BLaER1 treated with 17β-estradiol and CSF1 and Interleukin-3, amounts not matched to agents 10 nM and 100 nM (cell line): ENCODE results near the gene PRPS1.
A peak's percentile ranks its signal among the peaks of the same experiment; 100 is the strongest.
"Not testable (repeated sequence)": the region's sequence is repeated elsewhere in the genome, so short reads cannot be mapped to it uniquely, and the experiment has no call there.

ENCODE experiments used
- H3K27ac ChIP-seq, 11 experiments: shearing (Covaris generic); formaldehyde crosslinking; 2 replicates each; pipeline ENCODE4 v1.8.1; 2022
- H3K27me3 ChIP-seq, 11 experiments: shearing (Covaris generic); formaldehyde crosslinking; 2 replicates each; pipeline ENCODE4 v1.8.1; 2022
- H3K36me3 ChIP-seq, 11 experiments: shearing (Covaris generic); formaldehyde crosslinking; 2 replicates each; pipeline ENCODE4 v1.8.1; 2022
- H3K4me1 ChIP-seq, 10 experiments: shearing (Covaris generic); formaldehyde crosslinking; 2 replicates each; pipeline ENCODE4 v1.8.1; 2022
- H3K4me2 ChIP-seq, 11 experiments: shearing (Covaris generic); formaldehyde crosslinking; 2 replicates each; pipeline ENCODE4 v1.8.1; 2022
- H3K4me3 ChIP-seq, 10 experiments: shearing (Covaris generic); formaldehyde crosslinking; 2 replicates each; pipeline ENCODE4 v1.8.1; 2022
- H3K9ac ChIP-seq, 11 experiments: shearing (Covaris generic); formaldehyde crosslinking; 2 replicates each; pipeline ENCODE4 v1.8.1; 2022
- H3K9me3 ChIP-seq, 11 experiments: shearing (Covaris generic); formaldehyde crosslinking; replicated peaks in 1 of 11; 2 replicates each; pipeline ENCODE4 v1.8.1; 2022
- H4K20me1 ChIP-seq, 11 experiments: shearing (Covaris generic); formaldehyde crosslinking; 2 replicates each; pipeline ENCODE4 v1.8.1; 2022
- Cebpa-rat ChIP-seq, 11 experiments: shearing (Covaris generic); IDR thresholded peaks; 2 replicates each; pipeline ENCODE4 v1.8.1; 2022

Gene PRPS1

DNA sequence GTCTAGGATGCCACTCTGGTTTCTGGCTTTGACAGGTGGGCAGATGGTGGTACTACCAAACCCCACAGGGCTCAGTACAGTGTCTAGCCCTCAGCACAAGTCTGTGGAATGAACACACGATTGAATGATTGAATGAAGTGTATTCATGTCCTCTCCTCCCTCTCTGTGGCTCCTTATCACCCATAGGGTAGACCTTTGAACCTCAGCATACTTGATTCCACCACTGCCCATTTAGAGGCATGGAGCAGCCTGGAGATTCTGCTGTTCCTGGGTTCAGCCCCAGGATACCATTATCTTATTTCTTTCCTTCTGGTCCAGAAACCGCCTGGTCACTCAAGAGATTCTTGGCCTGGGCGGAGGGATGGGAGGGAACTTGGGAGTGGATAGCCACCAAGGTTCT lies 53.9 kb downstream of the PRPS1 start:
- Histone ChIP-seq H3K4me3 (no peak overlapping the region), H3K4me1 (peaks cover 50 to 84% (median 74%) of the 10 kb centered on the region in 10 experiments), H3K36me3 (no peaks in the 10 kb centered on the region), H3K27ac (no peak overlapping the region), H3K9me3 (no peaks in the 10 kb centered on the region), H4K20me1 (no peaks in the 10 kb centered on the region; a peak in 2 of 22 replicates), H3K4me2 (peak overlapping the region in 4 of 11 experiments; percentile 62 to 76 (median 64); a peak in 2 of 22 replicates), H3K9ac (no peak overlapping the region), H3K27me3 (peaks cover 84 to 100% (median 100%) of the 10 kb centered on the region in 11 experiments)
- no peak for TF ChIP-seq Cebpa-rat (IDR thresholded peaks at IDR 0.05)

DNA sequence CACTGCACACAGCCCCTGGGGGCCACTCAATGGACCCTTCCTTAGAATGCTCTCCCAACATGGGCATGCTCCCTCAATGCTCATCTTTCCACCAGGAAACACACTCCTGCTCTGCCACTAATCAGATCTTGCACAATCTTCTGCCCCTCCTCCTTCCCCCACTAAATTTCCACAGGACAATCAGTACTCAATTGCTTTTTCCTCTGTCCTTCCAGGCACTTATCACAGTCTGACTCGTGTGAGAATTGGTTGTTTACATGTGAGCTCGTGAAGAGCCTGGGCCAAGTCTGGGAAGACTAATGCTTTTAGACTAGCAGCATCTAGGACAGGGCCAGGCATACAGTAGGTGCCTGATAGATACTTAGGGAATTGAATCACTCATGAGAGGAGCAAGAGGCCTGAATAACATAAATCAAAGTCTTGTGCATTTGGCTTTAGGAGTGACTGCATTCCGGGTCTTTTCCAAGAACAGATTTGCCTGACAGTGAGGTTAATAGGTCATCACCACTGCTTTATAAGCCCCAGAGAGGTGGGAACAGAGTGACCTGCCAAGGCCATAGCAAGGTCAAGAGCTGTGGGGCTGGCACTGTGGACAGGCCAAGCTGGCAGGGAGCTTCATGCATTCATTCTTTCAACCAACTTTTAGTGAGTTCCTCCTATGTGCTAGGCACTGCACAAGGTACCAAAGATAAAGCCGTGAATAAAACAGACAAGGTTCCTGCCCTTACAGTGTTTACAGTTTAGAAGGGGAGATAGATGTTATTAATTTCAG lies 55.0 kb downstream of the PRPS1 start:
- Histone ChIP-seq H3K9ac (no peak overlapping the region), H3K9me3 (no peaks in the 10 kb centered on the region), H4K20me1 (no peaks in the 10 kb centered on the region; a peak in 2 of 22 replicates), H3K4me1 (peaks cover 43 to 76% (median 66%) of the 10 kb centered on the region in 10 experiments), H3K27me3 (peaks cover 84 to 100% (median 100%) of the 10 kb centered on the region in 11 experiments), H3K36me3 (no peaks in the 10 kb centered on the region), H3K27ac (0 out of 22 replicates have a peak overlapping the region, but pooled peaks of 1 of the 11 experiments have one; percentile 18), H3K4me2 (peak overlapping the region in 7 of 11 experiments; percentile 21 to 76 (median 64); a peak in 13 of 22 replicates), H3K4me3 (no peak overlapping the region)
- 0 out of 22 replicates have a peak, but pooled peaks of 1 of the 11 experiments have one; percentile 9 for TF ChIP-seq Cebpa-rat (IDR thresholded peaks at IDR 0.05)

DNA sequence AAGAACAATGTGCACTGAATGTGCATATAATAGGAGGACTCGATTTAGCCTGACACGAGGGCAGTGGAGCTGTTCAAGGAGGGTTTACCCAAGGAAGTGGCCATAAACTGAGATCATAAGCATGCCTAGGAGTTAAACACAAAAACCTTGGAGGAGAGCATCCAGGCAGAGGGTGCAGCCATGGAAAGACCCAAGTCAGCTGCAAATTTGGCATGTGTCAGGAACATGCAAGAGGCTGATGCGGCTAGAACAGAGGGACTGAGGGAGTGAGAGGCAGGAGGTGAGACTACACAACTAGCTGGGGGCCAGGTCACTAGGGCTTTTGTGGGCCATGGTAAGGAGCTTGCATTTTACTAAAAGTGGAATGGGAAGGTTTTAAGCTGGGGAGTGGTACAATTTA lies 55.6 kb downstream of the PRPS1 start:
- no peak for TF ChIP-seq Cebpa-rat (IDR thresholded peaks at IDR 0.05)
- H3K4me2 ChIP-seq: peak overlapping the region in 10 of 11 experiments; percentile 47 to 76 (median 63); a peak in 16 of 22 replicates
- H3K9ac ChIP-seq: no peak overlapping the region
- no peaks in the 10 kb centered on the region for H3K9me3 ChIP-seq
- H3K4me1 ChIP-seq: peaks cover 37 to 70% (median 60%) of the 10 kb centered on the region in 10 experiments
- H4K20me1 ChIP-seq: no peaks in the 10 kb centered on the region; a peak in 2 of 22 replicates
- no peaks in the 10 kb centered on the region for H3K36me3 ChIP-seq
- H3K27ac ChIP-seq: peak overlapping the region in 4 of 11 experiments; percentile 50 to 60 (median 54); a peak in 8 of 22 replicates
- H3K27me3 ChIP-seq: peaks cover 84 to 100% (median 100%) of the 10 kb centered on the region in 11 experiments
- H3K4me3 ChIP-seq: no peak overlapping the region

DNA sequence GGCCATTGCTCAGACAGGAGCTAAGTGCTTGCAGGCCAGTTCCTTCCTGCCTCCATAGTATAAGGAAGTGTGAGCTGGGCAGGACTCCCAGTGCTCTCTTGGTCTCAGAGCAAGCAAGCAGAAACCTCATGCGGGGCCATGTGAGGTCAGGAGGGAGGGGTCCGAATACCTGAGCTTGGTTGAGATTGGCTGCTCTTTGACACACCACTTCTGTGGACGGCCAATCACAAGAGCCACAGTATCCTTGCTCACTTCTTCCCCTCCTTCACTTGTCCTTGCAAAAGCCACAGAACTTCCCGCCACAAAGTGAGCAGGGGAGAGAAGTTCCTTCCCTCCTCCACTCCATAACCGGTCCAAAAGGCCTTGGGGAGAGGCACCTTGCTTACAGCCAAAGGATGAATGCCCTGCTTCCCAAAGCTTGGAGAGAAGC lies 56.7 kb downstream of the PRPS1 start:
- Histone ChIP-seq H4K20me1 (no peaks in the 10 kb centered on the region; a peak in 3 of 22 replicates), H3K27me3 (peaks cover 84 to 100% (median 100%) of the 10 kb centered on the region in 11 experiments), H3K36me3 (no peaks in the 10 kb centered on the region), H3K9ac (peak overlapping the region in 2 of 11 experiments; percentile 9 to 17; a peak in 2 of 22 replicates), H3K4me2 (peak overlapping the region; percentile 39 to 76 (median 62)), H3K27ac (peak overlapping the region in 5 of 11 experiments; percentile 11 to 60 (median 53); a peak in 9 of 22 replicates), H3K9me3 (no peaks in the 10 kb centered on the region), H3K4me1 (peaks cover 29 to 60% (median 50%) of the 10 kb centered on the region in 10 experiments), H3K4me3 (no peak overlapping the region)
- no peak for TF ChIP-seq Cebpa-rat (IDR thresholded peaks at IDR 0.05)

DNA sequence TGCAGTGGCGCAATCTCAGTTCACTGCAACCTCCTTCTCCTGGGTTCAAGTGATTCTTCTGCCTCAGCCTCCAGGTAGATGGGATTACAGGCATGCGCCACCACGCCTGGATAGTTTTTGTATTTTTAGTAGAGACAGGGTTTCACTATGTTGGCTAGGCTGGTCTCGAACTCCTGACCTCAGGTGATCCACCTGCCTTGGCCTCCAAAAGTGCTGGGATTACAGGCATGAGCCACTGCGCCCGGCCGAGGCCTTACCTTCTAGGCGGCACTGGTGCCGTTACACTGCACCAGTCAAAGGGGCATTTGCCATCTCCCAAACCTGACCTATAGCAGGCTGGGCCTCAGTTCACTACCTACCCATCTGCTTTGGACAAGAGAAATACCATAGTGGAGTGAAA lies 57.3 kb downstream of the PRPS1 start:
- H3K36me3 ChIP-seq, H4K20me1 ChIP-seq, H3K9me3 ChIP-seq, H3K4me3 ChIP-seq: not testable (repeated sequence)
- peak overlapping the region in 2 of 11 experiments; percentile 9 to 17; a peak in 2 of 22 replicates for H3K9ac ChIP-seq
- peaks cover 29 to 57% (median 49%) of the 10 kb centered on the region in 10 experiments for H3K4me1 ChIP-seq
- peaks cover 84 to 100% (median 100%) of the 10 kb centered on the region in 11 experiments for H3K27me3 ChIP-seq
- H3K27ac ChIP-seq: peak overlapping the region in 4 of 11 experiments; percentile 43 to 60 (median 52); a peak in 8 of 22 replicates
- H3K4me2 ChIP-seq: peak overlapping the region; percentile 39 to 76 (median 62); a peak in 18 of 22 replicates

DNA sequence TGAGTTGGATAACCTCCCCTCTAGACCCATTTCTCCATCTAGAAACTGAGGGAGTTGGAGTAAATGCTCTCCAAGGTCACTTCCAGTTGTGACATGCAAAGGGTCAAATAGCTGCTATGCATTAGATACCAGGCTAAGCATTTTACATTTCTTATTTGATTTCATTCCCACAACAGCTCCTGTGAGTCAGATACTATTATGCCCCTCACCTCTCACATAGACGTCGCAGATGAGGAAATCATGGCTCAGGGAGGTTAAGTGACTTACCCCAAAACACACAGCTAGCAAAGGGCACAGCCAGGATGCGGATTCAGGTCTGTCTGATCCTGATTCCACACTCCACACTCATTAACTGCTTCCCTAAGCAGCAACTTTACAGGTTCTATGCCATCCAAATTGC lies 57.7 kb downstream of the PRPS1 start:
- no peak for TF ChIP-seq Cebpa-rat (IDR thresholded peaks at IDR 0.05)
- no peaks in the 10 kb centered on the region for H3K9me3 ChIP-seq
- H3K9ac ChIP-seq: no peak overlapping the region
- no peaks in the 10 kb centered on the region for H3K36me3 ChIP-seq
- peaks cover 84 to 100% (median 100%) of the 10 kb centered on the region in 11 experiments for H3K27me3 ChIP-seq
- H3K4me2 ChIP-seq: peak overlapping the region in 10 of 11 experiments; percentile 38 to 76 (median 62); a peak in 16 of 22 replicates
- no peak overlapping the region for H3K4me3 ChIP-seq
- peaks cover 29 to 61% (median 49%) of the 10 kb centered on the region in 10 experiments for H3K4me1 ChIP-seq
- H3K27ac ChIP-seq: peak overlapping the region in 3 of 11 experiments; percentile 8 to 54 (median 50); a peak in 1 of 22 replicates
- H4K20me1 ChIP-seq: no peaks in the 10 kb centered on the region; a peak in 3 of 22 replicates

DNA sequence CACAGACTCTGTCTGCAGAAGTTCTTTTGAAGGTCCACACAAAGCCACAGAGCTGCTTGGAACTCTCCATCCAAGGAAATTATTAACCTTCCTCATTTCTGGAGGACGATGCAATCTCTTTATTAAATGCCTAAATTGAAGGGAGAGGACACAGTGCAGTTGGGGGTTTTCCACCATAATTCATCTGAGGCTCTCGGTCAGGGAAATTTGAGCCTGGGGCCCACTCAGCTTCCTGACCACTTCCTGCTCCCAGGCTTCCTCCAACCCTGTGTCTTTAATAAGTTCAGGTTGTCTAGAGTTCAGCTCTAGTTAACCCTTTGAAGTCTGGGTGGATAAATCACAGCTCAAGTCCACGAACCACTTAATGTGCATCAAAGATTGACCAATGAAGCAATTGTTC lies 58.5 kb downstream of the PRPS1 start:
- Histone ChIP-seq H3K4me1 (peaks cover 29 to 61% (median 49%) of the 10 kb centered on the region in 10 experiments), H3K9ac (no peak overlapping the region), H3K27ac (no peak overlapping the region; a peak in 1 of 22 replicates), H3K4me3 (no peak overlapping the region), H3K9me3 (no peaks in the 10 kb centered on the region), H4K20me1 (no peaks in the 10 kb centered on the region; a peak in 3 of 22 replicates), H3K27me3 (peaks cover 88 to 100% (median 100%) of the 10 kb centered on the region in 11 experiments), H3K4me2 (peak overlapping the region; percentile 31 to 76 (median 59); a peak in 21 of 22 replicates), H3K36me3 (no peaks in the 10 kb centered on the region)
- TF ChIP-seq Cebpa-rat (IDR thresholded peaks at IDR 0.05): no peak

DNA sequence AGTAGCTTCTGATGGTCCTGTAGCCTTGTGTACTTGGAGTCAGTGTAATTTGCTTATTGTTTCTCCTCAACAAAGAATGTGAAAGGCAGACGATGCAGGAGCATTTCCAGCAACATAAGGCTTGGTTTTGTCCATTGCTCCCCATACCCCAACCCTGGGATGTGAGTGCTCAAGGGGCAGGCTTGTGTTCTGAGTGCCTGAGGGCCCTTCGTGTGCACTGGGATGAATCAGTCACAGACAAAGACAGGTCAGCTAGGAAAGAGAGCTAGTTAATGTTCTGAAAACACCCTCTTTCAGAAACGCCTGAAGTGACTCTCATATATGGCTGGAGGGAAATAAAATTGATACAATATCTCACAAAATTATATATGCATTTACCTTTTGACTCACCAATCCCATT lies 59.1 kb downstream of the PRPS1 start:
- Histone ChIP-seq H3K4me1 (peaks cover 29 to 60% (median 49%) of the 10 kb centered on the region in 10 experiments), H3K27me3 (peaks cover 82 to 100% (median 100%) of the 10 kb centered on the region in 11 experiments), H4K20me1 (no peaks in the 10 kb centered on the region; a peak in 3 of 22 replicates), H3K4me3 (no peak overlapping the region), H3K9ac (no peak overlapping the region), H3K4me2 (peak overlapping the region in 7 of 11 experiments; percentile 48 to 76 (median 65); a peak in 6 of 22 replicates), H3K27ac (no peak overlapping the region), H3K9me3 (no peaks in the 10 kb centered on the region), H3K36me3 (no peaks in the 10 kb centered on the region)
- TF ChIP-seq Cebpa-rat (IDR thresholded peaks at IDR 0.05): no peak

DNA sequence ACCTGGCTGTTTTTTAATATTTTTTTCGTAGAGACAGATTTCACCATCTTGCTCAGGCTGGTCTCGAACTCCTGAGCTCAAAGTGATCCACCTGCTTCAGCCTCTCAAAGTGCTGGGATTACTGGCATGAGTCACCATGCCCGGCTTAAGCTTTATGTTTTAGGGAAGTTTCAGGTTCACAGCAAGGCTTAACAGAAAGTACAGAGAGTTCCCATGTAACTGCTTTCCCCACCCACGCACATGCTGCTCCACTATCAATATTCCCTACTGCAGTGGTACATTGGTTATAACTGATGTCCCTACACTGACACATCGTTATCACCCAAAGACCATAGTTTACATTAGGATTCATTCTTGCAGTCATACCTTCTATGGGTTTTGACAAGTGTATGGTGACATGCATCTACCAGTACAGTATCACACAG lies 62.7 kb downstream of the PRPS1 start:
- H3K4me3 ChIP-seq: no peak overlapping the region
- no peak overlapping the region for H3K9ac ChIP-seq
- H3K36me3 ChIP-seq: no peaks in the 10 kb centered on the region
- no peaks in the 10 kb centered on the region; a peak in 2 of 22 replicates for H4K20me1 ChIP-seq
- no peak overlapping the region for H3K4me2 ChIP-seq
- peaks cover 79 to 99% (median 93%) of the 10 kb centered on the region in 11 experiments for H3K27me3 ChIP-seq
- H3K27ac ChIP-seq: no peak overlapping the region
- H3K9me3 ChIP-seq: no peaks in the 10 kb centered on the region
- peaks cover 11 to 24% (median 14%) of the 10 kb centered on the region in 10 experiments for H3K4me1 ChIP-seq
- TF ChIP-seq Cebpa-rat (IDR thresholded peaks at IDR 0.05): no peak
